GM18505 (cell line): ENCODE measurements around the gene LEMD1.
"Not testable (repeated sequence)": the region's sequence is repeated elsewhere in the genome, so short reads cannot be mapped to it uniquely, and the experiment has no call there.

Experiments
- ATAC-seq: cut with Tn5 transposase; IDR thresholded peaks from one replicate; pipeline ENCODE4 v1.9.1; 2021; ENCODE audit not compliant: unreplicated experiment
- POLR2A ChIP-seq: IDR thresholded peaks from 4 replicates; pipeline ENCODE4 v1.6.1; 2011; ENCODE audit warnings: borderline replicate concordance; ENCODE audit not compliant: insufficient read depth, insufficient read length; ENCODE audit errors: extremely low read depth

LEMD1 gene

GRCh38 chr1:205373022-205373797 lies 48.6 kb downstream of the LEMD1 start:
- no peak for ATAC-seq
- no peak for TF ChIP-seq POLR2A

- TF ChIP-seq POLR2A: no peak
- ATAC-seq: no peak
These were observed 49.8 kb downstream of the LEMD1 start for GRCh38 chr1:205371871-205372660.

- TF ChIP-seq POLR2A: no peak
These were observed 51.1 kb downstream of the LEMD1 start for GRCh38 chr1:205370780-205371179.

GRCh38 chr1:205369701-205370123 lies 52.1 kb downstream of the LEMD1 start:
- TF ChIP-seq POLR2A: no peak
- no peak for ATAC-seq

More at GRCh38 chr1:205370780-205371179, 51.1 kb downstream of the LEMD1 start:
- ATAC-seq: no peak

- ATAC-seq: no peak
- TF ChIP-seq POLR2A: no peak
These were observed 53.4 kb downstream of the LEMD1 start for GRCh38 chr1:205368478-205368877.

- ATAC-seq: no peak
- TF ChIP-seq POLR2A: no peak
These were observed 55.9 kb downstream of the LEMD1 start for GRCh38 chr1:205365945-205366463.

GRCh38 chr1:205365086-205365485 lies 56.8 kb downstream of the LEMD1 start:
- ATAC-seq: not testable (repeated sequence)

GRCh38 chr1:205360891-205361290 lies 61.0 kb downstream of the LEMD1 start:
- no peak for TF ChIP-seq POLR2A
- ATAC-seq: no peak

- no peak for TF ChIP-seq POLR2A
- ATAC-seq: no peak
These were observed 61.9 kb downstream of the LEMD1 start for GRCh38 chr1:205359771-205360565.

- ATAC-seq: no peak
- no peak for TF ChIP-seq POLR2A
These were observed 63.3 kb downstream of the LEMD1 start for GRCh38 chr1:205358579-205358978.

GRCh38 chr1:205357567-205357966 lies 64.3 kb downstream of the LEMD1 start:
- TF ChIP-seq POLR2A: no peak
- no peak for ATAC-seq

- no peak for ATAC-seq
- TF ChIP-seq POLR2A: no peak
These were observed 65.3 kb downstream of the LEMD1 start, which contains the start of gene KLHDC8A for GRCh38 chr1:205356440-205357139. Gene KLHDC8A, minus strand, starts transcription at chr1:205356922. Its CDS starts 13,318 bp downstream, at chr1:205343604.
